GM12878 (cell line): ENCODE data around the gene RNF168. TPM values are rescaled to one million over a fixed set of nuclear protein-coding genes. Genes with fewer than 3 reads are reported as not detected.

Experiments
- CBFB ChIP-seq: IDR thresholded peaks from 2 replicates; pipeline ENCODE4 v1.6.1; 2016; ENCODE audit warnings: antibody characterized with exemption, low read depth
- CBX5 ChIP-seq: sonication (generic); IDR thresholded peaks from 2 replicates; pipeline ENCODE4 v1.6.1; 2016; ENCODE audit warnings: low read depth, moderate library complexity, mild to moderate bottlenecking, inconsistent platforms
- CREB1 ChIP-seq: IDR thresholded peaks from 2 replicates; pipeline ENCODE4 v1.6.1; 2012; ENCODE audit warnings: low read depth, mild to moderate bottlenecking, inconsistent platforms
- CTCF ChIP-seq, 3 experiments: IDR thresholded peaks in 2 of 3; conservative IDR thresholded peaks in 1 of 3; 2 replicates each; pipeline ENCODE4 v1.5.1; 2011; ENCODE audit warnings: low read depth in 3 of 3, low read length in 3 of 3, mild to moderate bottlenecking in 3 of 3, control low read depth in 2 of 3, moderate library complexity in 2 of 3, inconsistent platforms in 1 of 3, mixed read lengths in 1 of 3; ENCODE audit not compliant: control insufficient read depth in 2 of 3, insufficient read depth in 1 of 3; ENCODE audit errors: extremely low read depth in 1 of 3
- IRF3 ChIP-seq: fragments of 450-650 bp; IDR thresholded peaks from 2 replicates; pipeline ENCODE4 v1.6.1; 2014; ENCODE audit warnings: mild to moderate bottlenecking
- KAT2A ChIP-seq: conservative IDR thresholded peaks from 2 replicates; pipeline ENCODE4 v1.6.1; 2011; ENCODE audit warnings: low read depth, low read length; ENCODE audit not compliant: control insufficient read depth
- KLF5 ChIP-seq: fragments of 450-650 bp; IDR thresholded peaks from 2 replicates; pipeline ENCODE4 v1.6.1; 2014; ENCODE audit warnings: mild to moderate bottlenecking; ENCODE audit not compliant: partially characterized antibody
- MEF2A ChIP-seq: IDR thresholded peaks from 2 replicates; pipeline ENCODE4 v1.6.1; 2011; ENCODE audit warnings: low read depth, mild to moderate bottlenecking, low read length, moderate library complexity; ENCODE audit not compliant: insufficient read depth
- MTA2 ChIP-seq: fragments of 450-650 bp; IDR thresholded peaks from 2 replicates; pipeline ENCODE4 v1.6.1; 2016; ENCODE audit warnings: low read depth, mild to moderate bottlenecking, moderate library complexity
- NR2F1 ChIP-seq: fragments of 450-650 bp; conservative IDR thresholded peaks from 2 replicates; pipeline ENCODE4 v1.6.1; 2017; ENCODE audit warnings: mild to moderate bottlenecking
- NRF1 ChIP-seq: conservative IDR thresholded peaks from 2 replicates; pipeline ENCODE4 v1.6.1; 2011; ENCODE audit warnings: mild to moderate bottlenecking, low read depth, low read length, improper control_type of control experiment
- PAX8 ChIP-seq: fragments of 450-650 bp; IDR thresholded peaks from 2 replicates; pipeline ENCODE4 v1.6.1; 2017; ENCODE audit warnings: mild to moderate bottlenecking, moderate library complexity
- PKNOX1 ChIP-seq: fragments of 450-650 bp; IDR thresholded peaks from 2 replicates; pipeline ENCODE4 v1.6.1; 2016; ENCODE audit warnings: mild to moderate bottlenecking
- PML ChIP-seq: IDR thresholded peaks from 2 replicates; pipeline ENCODE4 v1.6.1; 2012; ENCODE audit warnings: low read length, inconsistent platforms
- PRDM15 ChIP-seq: fragments of 450-650 bp; formaldehyde crosslinking; IDR thresholded peaks from 2 replicates; pipeline ENCODE4 v1.4.0; 2020; ENCODE audit warnings: mild to moderate bottlenecking, moderate library complexity
- RAD21 ChIP-seq: IDR thresholded peaks from 2 replicates; pipeline ENCODE4 v1.6.1; 2011; ENCODE audit warnings: mild to moderate bottlenecking, low read depth, low read length, moderate library complexity; ENCODE audit not compliant: insufficient read depth
- SMAD1 ChIP-seq: fragments of 450-650 bp; IDR thresholded peaks from 2 replicates; pipeline ENCODE4 v1.6.1; 2018; ENCODE audit warnings: mild to moderate bottlenecking, low read depth; ENCODE audit not compliant: partially characterized antibody
- SMAD5 ChIP-seq: IDR thresholded peaks from 2 replicates; pipeline ENCODE4 v1.6.1; 2016; ENCODE audit warnings: antibody characterized with exemption, low read depth
- SMC3 ChIP-seq: IDR thresholded peaks from 2 replicates; pipeline ENCODE4 v1.6.1; 2011; ENCODE audit warnings: low read length, improper control_type of control experiment, borderline replicate concordance
- SP1 ChIP-seq: IDR thresholded peaks from one replicate; pipeline ENCODE4 v1.6.1; 2011; ENCODE audit warnings: low read depth, low read length
- SPI1 ChIP-seq: IDR thresholded peaks from 2 replicates; pipeline ENCODE4 v1.6.1; 2011; ENCODE audit warnings: low read depth, mild to moderate bottlenecking, low read length, moderate library complexity, borderline replicate concordance; ENCODE audit not compliant: insufficient read depth
- ZNF207 ChIP-seq: fragments of 450-650 bp; IDR thresholded peaks from 2 replicates; pipeline ENCODE4 v1.6.1; 2014; ENCODE audit warnings: antibody characterized with exemption, mild to moderate bottlenecking, borderline replicate concordance
- ZNF217 ChIP-seq: fragments of 450-650 bp; IDR thresholded peaks from 2 replicates; pipeline ENCODE4 v1.6.1; 2017; ENCODE audit warnings: antibody characterized with exemption, mild to moderate bottlenecking
- ZNF274 ChIP-seq: IDR thresholded peaks from one replicate; pipeline ENCODE4 v1.8.0; 2011; ENCODE audit not compliant: insufficient read length, insufficient read depth
- polyA plus RNA-seq, 11 experiments: library from polyadenylated mRNA; depleted of rRNA in 4 of 11; unstranded in 6 of 11; stranded (reverse) in 5 of 11; fragments of >200 nt; fragmentation: Nextera tagmentation in 4 of 11; fragmentation: Illumina TruSeq in 1 of 11; extraction: Ambion mirVana in 4 of 11; extraction: Trizol in 1 of 11; gene quantifications; 1 replicate in 1 of 11; 2 replicates in 10 of 11; pipeline versions ENCODE4 v1.2.1 to v1.2.3, GENCODE V29; 2011 to 2016; ENCODE audit warnings: inconsistent platforms in 2 of 11, missing spikeins in 2 of 11, low read depth in 1 of 11
- total RNA-seq, 4 experiments: library from RNA; depleted of rRNA in 3 of 4; stranded (reverse); fragments of >200 nt in 3 of 4; fragmentation: Illumina TruSeq in 1 of 4; extraction: Trizol in 1 of 4; gene quantifications; 2 replicates each; pipeline versions ENCODE4 v1.2.1 to v1.2.3, GENCODE V29; 2013 to 2021

The RNF168 gene
- total and polyA plus RNA-seq, 10 of the 15 experiments (the other 5 are each of a cell fraction or from before 2014, with no cell fraction given) = 12.7 to 47.5 (median 24.8) TPM

GRCh38 chr3:196432137-196432879 is 71.3 kb downstream of the RNF168 start, which contains the start of gene UBXN7 (continued):
- TF ChIP-seq KLF5 = no peak
- no peak for TF ChIP-seq SMAD1
- TF ChIP-seq MEF2A = no peak
- peak; percentile 18; the same call in 1 of the 2 replicates for TF ChIP-seq SMC3
- TF ChIP-seq PRDM15 (CRISPR knock-in tag) = no peak
- TF ChIP-seq ZNF207 = no peak
- 0 out of 2 replicates have a peak, but pooled peaks have one; percentile 10 for TF ChIP-seq CREB1
- TF ChIP-seq NR2F1 = no peak
- TF ChIP-seq NRF1 = peak; percentile 63
- no peak for TF ChIP-seq SP1
- no peak for TF ChIP-seq IRF3
- no peak for TF ChIP-seq SPI1
- no peak for TF ChIP-seq PAX8
- TF ChIP-seq MTA2 = no peak
- peak; percentile 90 for TF ChIP-seq PML
- TF ChIP-seq RAD21 = no peak
- no peak for TF ChIP-seq KAT2A
- no peak for TF ChIP-seq CTCF (IDR thresholded peaks at IDR 0.05 in 2 of 3, conservative IDR thresholded peaks at IDR 0.05 in 1 of 3; ENCODE audit: control insufficient read depth in 2 of 3, extremely low read depth in 1 of 3, insufficient read depth in 1 of 3, low read depth in 3 of 3, low read length in 3 of 3)
- no peak for TF ChIP-seq ZNF274
- TF ChIP-seq PKNOX1 = no peak
- no peak for TF ChIP-seq ZNF217
- TF ChIP-seq CBX5 = no peak
- peak; percentile 49; the same call in 1 of the 2 replicates for TF ChIP-seq SMAD5
- TF ChIP-seq CBFB = peak; percentile 41; the same call in 1 of the 2 replicates
